Uterus (tissue), 4 donors: Measurements from ENCODE around the gene RASSF10. TPM values are rescaled to one million over a fixed set of nuclear protein-coding genes. Genes with fewer than 3 reads are reported as not detected.

Experiments used
- DNase-seq, 2 donors: peaks; one replicate each; pipeline ENCODE4 v3.0.0-alpha.2; 2019 to 2020
- H3K27ac ChIP-seq, 2 donors: fragments of 200-600 bp; sonication (generic); 1 replicate in 1 of 2; 2 replicates in 1 of 2; pipeline ENCODE4 v1.5.1; 2016 to 2018
- H3K27me3 ChIP-seq, 2 donors: fragments of 200-600 bp; sonication (generic); one replicate each; pipeline ENCODE4 v1.5.1; 2018 to 2019; ENCODE audit warnings: control low read depth in 1 of 2
- H3K36me3 ChIP-seq, 2 donors: fragments of 200-600 bp; sonication (generic); one replicate each; pipeline ENCODE4 v1.5.1; 2019; ENCODE audit warnings: control low read depth in 1 of 2
- H3K4me1 ChIP-seq, 2 donors: fragments of 200-600 bp; sonication (generic); one replicate each; pipeline ENCODE4 v1.5.1; 2018 to 2019; ENCODE audit warnings: control low read depth in 1 of 2
- H3K4me3 ChIP-seq, 2 donors: fragments of 200-600 bp; sonication (generic); 1 replicate in 1 of 2; 2 replicates in 1 of 2; pipeline ENCODE4 v1.5.1; 2018 to 2019; ENCODE audit warnings: mild to moderate bottlenecking in 1 of 2
- H3K9me3 ChIP-seq, 2 donors: fragments of 200-600 bp; sonication (generic); one replicate each; pipeline ENCODE4 v1.5.1; 2019; ENCODE audit warnings: control low read depth in 1 of 2
- POLR2A ChIP-seq, 2 donors: fragments of 450-650 bp; IDR thresholded peaks; one replicate each; pipeline ENCODE4 v1.6.1; 2016; ENCODE audit warnings: antibody characterized with exemption in 2 of 2, mild to moderate bottlenecking in 1 of 2, moderate library complexity in 1 of 2
- intact Hi-C: fragments of 100-400 bp; cut with DNase I; formaldehyde crosslinking; loops from one replicate; pipeline ENCODE4 v1.15.1; 2023; ENCODE audit warnings: low total_unique reads
- total RNA-seq, 4 donors: library from RNA; depleted of rRNA in 3 of 4; stranded (reverse); fragments of >200 nt in 3 of 4; gene quantifications; one replicate each; pipeline versions ENCODE4 v1.1.0 to v1.2.4, GENCODE V29; 2014 to 2023
- TF ChIP-seq, protein P1 (sequence below), 4 experiments: fragments of 200-600 bp in 2 of 4; fragments of 450-650 bp in 2 of 4; sonication (generic) in 2 of 4; IDR thresholded peaks; one replicate each; pipeline ENCODE4 v1.5.1; 2016 to 2019; ENCODE audit warnings: antibody characterized with exemption in 4 of 4, mild to moderate bottlenecking in 2 of 4, moderate library complexity in 1 of 4
- donor health status: DM: yes; HTN: yes; CAD: no.

RASSF10 gene
- total RNA-seq, 4 donors from 2014 or later, result 0.27 to 5.8 TPM; not detected in 2

DNA sequence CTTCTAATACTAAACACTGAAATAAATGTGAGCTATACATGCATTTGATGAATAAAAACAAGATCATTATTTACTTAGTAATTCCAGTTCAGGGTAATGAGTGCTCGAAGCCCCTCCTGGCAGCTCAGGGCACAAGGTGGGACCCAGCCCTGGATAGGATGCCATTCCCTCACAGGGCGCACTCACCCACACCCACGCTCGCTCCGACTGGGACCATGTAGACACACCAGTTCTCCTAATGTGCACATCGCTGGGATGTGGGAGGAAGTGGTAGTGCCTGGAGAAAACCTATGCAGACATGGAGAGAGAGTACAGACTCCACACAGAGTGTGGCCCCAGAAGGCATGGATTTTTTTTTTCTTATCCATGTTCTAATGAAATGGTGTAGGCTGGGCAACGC lies 44.5 kb upstream of the RASSF10 start:
- H3K4me1 ChIP-seq, result no peaks in the 10 kb centered on the region
- no peak overlapping the region for H3K27ac ChIP-seq
- no peaks in the 10 kb centered on the region for H3K9me3 ChIP-seq
- H3K36me3 ChIP-seq, result no peaks in the 10 kb centered on the region
- no peaks in the 10 kb centered on the region for H3K27me3 ChIP-seq
- DNase-seq, result no peak
- intact Hi-C loops, result no loop called here
- no peak overlapping the region for H3K4me3 ChIP-seq
- no peak for TF ChIP-seq POLR2A (IDR thresholded peaks at IDR 0.05)
- TF ChIP-seq, protein P1, sequence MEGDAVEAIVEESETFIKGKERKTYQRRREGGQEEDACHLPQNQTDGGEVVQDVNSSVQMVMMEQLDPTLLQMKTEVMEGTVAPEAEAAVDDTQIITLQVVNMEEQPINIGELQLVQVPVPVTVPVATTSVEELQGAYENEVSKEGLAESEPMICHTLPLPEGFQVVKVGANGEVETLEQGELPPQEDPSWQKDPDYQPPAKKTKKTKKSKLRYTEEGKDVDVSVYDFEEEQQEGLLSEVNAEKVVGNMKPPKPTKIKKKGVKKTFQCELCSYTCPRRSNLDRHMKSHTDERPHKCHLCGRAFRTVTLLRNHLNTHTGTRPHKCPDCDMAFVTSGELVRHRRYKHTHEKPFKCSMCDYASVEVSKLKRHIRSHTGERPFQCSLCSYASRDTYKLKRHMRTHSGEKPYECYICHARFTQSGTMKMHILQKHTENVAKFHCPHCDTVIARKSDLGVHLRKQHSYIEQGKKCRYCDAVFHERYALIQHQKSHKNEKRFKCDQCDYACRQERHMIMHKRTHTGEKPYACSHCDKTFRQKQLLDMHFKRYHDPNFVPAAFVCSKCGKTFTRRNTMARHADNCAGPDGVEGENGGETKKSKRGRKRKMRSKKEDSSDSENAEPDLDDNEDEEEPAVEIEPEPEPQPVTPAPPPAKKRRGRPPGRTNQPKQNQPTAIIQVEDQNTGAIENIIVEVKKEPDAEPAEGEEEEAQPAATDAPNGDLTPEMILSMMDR (IDR thresholded peaks at IDR 0.05), result no peak

DNA sequence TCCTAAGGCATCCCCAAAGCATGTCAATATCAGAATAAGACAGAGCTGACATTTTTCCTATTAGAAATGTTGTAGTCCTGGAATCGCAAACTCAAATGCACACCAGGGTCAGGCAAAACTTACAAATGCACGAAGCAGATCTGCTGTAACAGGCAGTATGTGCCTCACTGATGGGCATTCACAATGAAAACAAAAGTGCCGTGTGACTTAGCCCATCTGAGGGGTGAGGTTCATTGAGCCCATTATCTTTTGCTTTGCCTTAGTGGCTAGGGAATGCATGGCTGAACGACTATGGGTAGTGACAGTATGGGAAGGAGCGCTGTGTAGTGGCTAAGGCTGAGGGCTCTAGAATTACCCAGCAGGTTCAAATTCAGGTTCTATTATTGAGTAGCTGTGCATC lies 43.1 kb upstream of the RASSF10 start:
- intact Hi-C loops, result no loop called here
- no peak for DNase-seq
- no peaks in the 10 kb centered on the region for H3K4me1 ChIP-seq
- no peak overlapping the region for H3K4me3 ChIP-seq
- H3K36me3 ChIP-seq, result no peaks in the 10 kb centered on the region
- TF ChIP-seq, protein P1 (IDR thresholded peaks at IDR 0.05), result no peak
- no peak for TF ChIP-seq POLR2A (IDR thresholded peaks at IDR 0.05)
- no peaks in the 10 kb centered on the region for H3K27me3 ChIP-seq
- no peaks in the 10 kb centered on the region for H3K9me3 ChIP-seq
- no peak overlapping the region for H3K27ac ChIP-seq

DNA sequence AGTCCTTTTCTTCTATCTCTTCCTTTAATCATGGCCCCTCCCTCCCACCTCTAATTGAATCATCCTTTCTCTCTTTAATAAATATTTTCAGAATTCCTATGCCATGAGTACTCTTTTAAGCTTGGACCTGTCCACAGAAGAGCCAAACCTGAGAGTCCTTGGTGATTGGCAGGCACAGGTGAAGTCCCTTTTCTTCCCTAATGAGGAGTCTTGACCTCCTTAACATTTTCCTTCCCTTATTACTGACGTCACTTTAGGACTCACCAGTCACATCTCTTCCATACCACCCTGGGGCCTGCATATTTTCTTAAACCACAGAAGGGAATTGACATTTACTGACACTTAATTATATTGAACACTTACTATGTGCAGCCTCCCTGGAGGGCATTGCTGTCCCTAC lies 41.0 kb upstream of the RASSF10 start:
- Histone ChIP-seq H3K9me3 (no peaks in the 10 kb centered on the region), H3K36me3 (no peaks in the 10 kb centered on the region), H3K4me1 (no peaks in the 10 kb centered on the region), H3K4me3 (no peak overlapping the region), H3K27ac (no peak overlapping the region), H3K27me3 (no peaks in the 10 kb centered on the region)
- TF ChIP-seq POLR2A (IDR thresholded peaks at IDR 0.05), result no peak
- TF ChIP-seq, protein P1 (IDR thresholded peaks at IDR 0.05), result no peak
- no peak for DNase-seq
- intact Hi-C loops, result no loop called here

DNA sequence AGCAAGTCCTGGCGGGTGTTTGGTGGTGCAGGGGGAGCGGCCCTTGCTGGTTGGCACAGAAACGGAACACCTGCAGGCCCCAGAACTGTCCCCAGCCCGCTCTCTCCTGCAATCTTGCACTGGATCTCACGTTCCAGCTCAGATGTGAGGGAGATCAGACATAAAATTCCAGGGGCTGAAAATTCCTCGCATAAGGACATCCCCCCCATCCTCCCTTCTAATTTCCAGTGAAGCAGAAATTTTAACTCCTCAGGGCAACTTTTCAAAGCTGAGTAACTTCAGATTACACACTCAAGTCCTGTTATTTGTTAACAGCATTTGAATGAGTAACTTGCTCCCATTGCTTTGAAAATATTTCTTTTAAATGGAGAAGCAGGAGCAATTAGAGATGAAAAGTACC lies 40.3 kb upstream of the RASSF10 start:
- TF ChIP-seq, protein P1 (IDR thresholded peaks at IDR 0.05), result no peak
- DNase-seq, result no peak
- no peaks in the 10 kb centered on the region for H3K36me3 ChIP-seq
- H3K4me1 ChIP-seq, result no peaks in the 10 kb centered on the region
- H3K9me3 ChIP-seq, result no peaks in the 10 kb centered on the region
- no peak overlapping the region for H3K4me3 ChIP-seq
- H3K27ac ChIP-seq, result no peak overlapping the region
- intact Hi-C loops, result no loop called here
- no peaks in the 10 kb centered on the region for H3K27me3 ChIP-seq

DNA sequence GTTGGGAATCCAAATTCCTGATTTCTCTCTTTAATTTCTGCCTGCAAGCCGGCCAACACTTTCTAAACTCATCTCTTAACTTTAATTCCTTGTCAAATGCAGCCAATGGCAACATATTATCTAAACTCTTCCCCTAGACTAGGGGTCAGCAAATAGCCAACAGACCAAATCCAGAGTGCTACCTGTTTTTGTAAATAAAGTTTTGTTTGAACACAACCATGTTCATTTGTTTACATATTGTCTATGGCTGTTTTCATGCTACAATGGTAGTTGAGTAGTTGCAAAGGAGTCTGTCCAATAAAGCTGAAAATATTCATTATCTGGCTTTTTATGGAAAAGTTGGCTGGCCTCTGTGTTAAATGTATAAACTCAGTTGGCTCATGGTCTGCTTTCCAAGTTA lies 37.2 kb upstream of the RASSF10 start:
- Histone ChIP-seq H3K27me3 (no peaks in the 10 kb centered on the region), H3K9me3 (no peaks in the 10 kb centered on the region), H3K27ac (no peak overlapping the region), H3K36me3 (no peaks in the 10 kb centered on the region), H3K4me1 (no peaks in the 10 kb centered on the region), H3K4me3 (no peak overlapping the region)
- intact Hi-C loops, result no loop called here
- TF ChIP-seq, protein P1 (IDR thresholded peaks at IDR 0.05), result no peak
- TF ChIP-seq POLR2A (IDR thresholded peaks at IDR 0.05), result no peak
- no peak for DNase-seq
